Mesodermal cell (in vitro differentiated cells): ENCODE results near the gene MAPKAP1.

ENCODE experiments used
- H3K27ac ChIP-seq: 2 replicates; pipeline ENCODE4 v1.7.0; 2013; ENCODE audit warnings: mild to moderate bottlenecking, low read depth, low read length, moderate library complexity; ENCODE audit not compliant: severe bottlenecking
- H3K36me3 ChIP-seq: 2 replicates; pipeline ENCODE4 v1.7.1; 2013; ENCODE audit warnings: mild to moderate bottlenecking, low read length, moderate library complexity; ENCODE audit not compliant: control insufficient read depth, insufficient read depth
- H3K4me1 ChIP-seq: one replicate; pipeline ENCODE4 v1.7.1; 2013; ENCODE audit warnings: mild to moderate bottlenecking, low read length; ENCODE audit not compliant: insufficient read depth, control insufficient read depth, poor library complexity, severe bottlenecking
- H3K4me3 ChIP-seq: 2 replicates; pipeline ENCODE4 v1.7.0; 2013; ENCODE audit warnings: low read length, control low read depth, mild to moderate bottlenecking; ENCODE audit not compliant: insufficient read depth, poor library complexity, severe bottlenecking; ENCODE audit errors: extremely low read depth
- H3K9me3 ChIP-seq: 2 replicates; pipeline ENCODE4 v1.7.1; 2013; ENCODE audit warnings: mild to moderate bottlenecking, low read length, moderate library complexity; ENCODE audit not compliant: control insufficient read depth
- WGBS, 2 experiments: methylation state at CpG; one replicate each; pipeline ENCODE4 v1.1.5; 2013; ENCODE audit warnings: missing lambda C conversion rate in 2 of 2; ENCODE audit not compliant: insufficient coverage in 2 of 2; 5-methylcytosine and 5-hydroxymethylcytosine counted together

The MAPKAP1 gene

DNA sequence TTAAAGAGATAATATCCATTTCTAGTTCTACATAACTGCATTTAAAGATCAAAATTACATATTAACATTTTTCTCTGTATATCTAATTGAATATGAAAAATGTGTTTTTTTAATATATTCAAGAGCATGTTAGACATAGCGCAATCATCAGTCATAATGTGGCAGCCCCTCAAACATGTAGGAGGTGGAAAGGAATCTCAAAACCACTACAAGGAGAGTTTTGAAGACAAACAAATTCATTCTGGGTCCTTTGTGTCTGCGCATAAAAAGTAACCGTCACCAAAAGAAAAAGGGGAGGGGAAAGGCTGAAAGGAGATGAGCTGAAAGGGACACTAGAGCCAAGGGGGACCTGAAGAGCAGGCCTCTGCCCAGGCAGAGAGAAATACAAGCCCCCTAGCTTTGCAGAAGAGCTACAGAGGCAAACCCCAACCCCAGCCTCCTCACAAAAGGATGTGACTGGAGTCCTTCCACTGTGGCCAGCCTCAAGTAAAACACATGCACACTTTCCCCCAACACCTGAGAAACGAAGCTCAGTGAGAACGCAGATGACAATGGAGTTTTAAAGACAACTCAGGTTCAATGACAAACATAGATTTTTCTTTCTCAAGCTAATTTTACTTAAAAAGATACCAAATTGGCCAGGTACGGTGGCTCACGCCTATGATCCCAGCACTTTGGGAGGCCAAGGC is 62.0 kb downstream of the MAPKAP1 start:
- Histone ChIP-seq H3K4me3 (no peak overlapping the region), H3K27ac (no peak overlapping the region), H3K9me3 (no peaks in the 10 kb centered on the region), H3K36me3 (peaks cover 4% of the 10 kb centered on the region), H3K4me1 (peaks cover 33% of the 10 kb centered on the region)
- WGBS, 2 experiments = 79 to 80% methylated on average over 5 to 6 of the region's 7 CpGs

DNA sequence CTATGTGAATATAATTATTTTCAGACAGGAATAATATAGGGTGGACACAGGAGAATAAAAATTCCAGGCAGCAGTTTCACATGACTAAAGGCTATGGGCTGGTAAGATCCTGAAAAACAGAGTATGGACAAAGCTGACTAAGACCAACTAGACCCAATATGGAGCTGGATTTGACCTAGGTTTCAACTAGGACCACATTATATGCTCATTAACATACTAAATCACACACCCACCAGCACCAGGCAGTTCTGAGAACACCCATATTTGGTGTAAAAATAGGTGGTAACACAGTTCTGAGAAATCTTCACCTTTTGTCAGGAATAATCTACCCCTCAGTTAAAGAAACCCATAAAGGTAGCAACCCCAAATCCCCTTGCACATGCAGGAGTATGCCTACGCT is 64.7 kb downstream of the MAPKAP1 start:
- no peak overlapping the region for H3K27ac ChIP-seq
- peaks cover 4% of the 10 kb centered on the region for H3K36me3 ChIP-seq
- H3K4me1 ChIP-seq = peaks cover 11% of the 10 kb centered on the region
- H3K9me3 ChIP-seq = no peaks in the 10 kb centered on the region
- no peak overlapping the region for H3K4me3 ChIP-seq
- 83 to 100% methylated on average over 1 of the region's 1 CpG for WGBS, 2 experiments

DNA sequence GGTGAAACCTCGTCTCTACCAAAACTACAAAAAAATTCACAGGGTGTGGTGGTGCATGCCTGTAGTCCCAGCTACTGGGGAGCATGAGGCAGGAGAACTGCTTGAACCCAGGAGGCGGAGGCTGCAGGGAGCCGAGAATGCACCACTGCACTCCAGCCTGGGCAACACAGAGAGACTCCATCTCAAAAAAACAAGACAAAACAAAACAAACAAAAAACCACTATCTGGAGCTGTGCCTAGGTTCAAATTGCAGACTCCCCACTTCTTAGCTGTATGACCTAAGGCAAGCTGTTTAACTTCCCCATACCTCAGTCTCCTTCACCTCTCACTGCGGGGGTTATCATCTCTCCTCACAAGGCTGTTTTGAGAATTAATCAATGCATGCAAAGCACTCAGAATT is 68.0 kb downstream of the MAPKAP1 start:
- WGBS, 2 experiments = 94 to 96% methylated on average over 2 to 4 of the region's 4 CpGs
- Histone ChIP-seq H3K27ac (no peak overlapping the region), H3K4me1 (peaks cover 5% of the 10 kb centered on the region), H3K4me3 (no peak overlapping the region), H3K36me3 (peaks cover 4% of the 10 kb centered on the region), H3K9me3 (no peaks in the 10 kb centered on the region)

DNA sequence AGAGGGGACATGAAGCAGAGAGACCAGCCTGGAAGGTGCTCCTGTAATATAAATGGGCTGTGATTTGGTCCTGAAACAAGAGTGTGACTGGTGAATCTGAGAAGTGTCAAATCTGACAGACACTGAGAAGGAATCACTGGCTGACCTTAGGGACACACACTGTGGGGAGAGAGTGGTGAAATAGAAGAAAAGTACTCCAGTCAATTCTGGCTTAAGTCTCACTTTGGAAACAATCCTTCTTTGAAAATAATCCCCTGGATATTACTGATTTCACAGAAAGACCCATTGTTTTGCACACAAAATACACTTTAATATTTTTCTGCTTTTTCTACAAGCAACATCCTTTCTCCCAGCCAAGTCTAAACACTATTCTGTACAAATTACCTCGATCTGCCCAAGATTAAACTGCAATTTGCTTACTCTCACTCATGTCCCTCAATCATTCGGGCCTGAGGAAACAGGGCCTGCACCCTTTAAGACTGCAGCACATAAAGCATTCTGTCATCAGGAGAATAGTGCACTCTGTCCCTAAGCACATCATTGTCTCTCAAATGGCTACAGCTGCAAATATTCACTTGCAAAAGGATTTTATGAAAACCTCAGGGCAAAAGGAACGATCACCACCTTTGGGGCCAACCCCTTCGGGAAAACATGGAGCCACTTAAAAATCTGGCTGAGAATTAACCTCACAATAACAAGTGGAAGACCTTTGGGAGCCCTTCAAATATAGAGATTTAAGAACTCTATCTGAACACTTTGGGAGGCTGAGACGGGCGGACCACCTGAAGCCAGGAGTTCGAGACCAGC is 68.6 kb downstream of the MAPKAP1 start:
- WGBS, 2 experiments = 97 to 99% methylated on average over 2 to 7 of the region's 7 CpGs
- H3K4me3 ChIP-seq = no peak overlapping the region
- H3K36me3 ChIP-seq = peaks cover 4% of the 10 kb centered on the region
- H3K27ac ChIP-seq = no peak overlapping the region
- H3K9me3 ChIP-seq = no peaks in the 10 kb centered on the region
- H3K4me1 ChIP-seq = peaks cover 5% of the 10 kb centered on the region

DNA sequence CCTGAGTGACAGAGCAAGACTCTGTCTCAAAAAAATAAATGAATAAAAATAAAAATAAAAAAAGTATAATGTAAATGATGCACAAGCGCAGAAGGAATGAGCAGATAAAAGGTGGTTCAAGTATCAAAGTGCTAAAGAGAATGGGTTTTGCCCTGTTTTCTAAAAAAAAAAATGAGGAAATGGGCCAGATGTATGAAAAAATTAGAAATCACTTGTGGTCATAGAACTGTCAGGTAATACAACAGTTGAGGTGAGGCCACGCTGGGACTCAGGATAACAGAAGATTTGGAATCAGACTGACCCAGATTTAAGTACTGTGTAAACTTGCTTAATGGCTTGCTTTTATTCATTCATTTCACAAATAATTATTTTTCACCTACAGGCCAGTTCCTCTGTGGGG is 69.8 kb downstream of the MAPKAP1 start:
- no peak overlapping the region for H3K4me3 ChIP-seq
- H3K9me3 ChIP-seq = no peaks in the 10 kb centered on the region
- no peak overlapping the region for H3K27ac ChIP-seq
- H3K4me1 ChIP-seq = peaks cover 7% of the 10 kb centered on the region
- peaks cover 3% of the 10 kb centered on the region for H3K36me3 ChIP-seq
- WGBS, 2 experiments = 100% methylated on average over 1 to 2 of the region's 2 CpGs

DNA sequence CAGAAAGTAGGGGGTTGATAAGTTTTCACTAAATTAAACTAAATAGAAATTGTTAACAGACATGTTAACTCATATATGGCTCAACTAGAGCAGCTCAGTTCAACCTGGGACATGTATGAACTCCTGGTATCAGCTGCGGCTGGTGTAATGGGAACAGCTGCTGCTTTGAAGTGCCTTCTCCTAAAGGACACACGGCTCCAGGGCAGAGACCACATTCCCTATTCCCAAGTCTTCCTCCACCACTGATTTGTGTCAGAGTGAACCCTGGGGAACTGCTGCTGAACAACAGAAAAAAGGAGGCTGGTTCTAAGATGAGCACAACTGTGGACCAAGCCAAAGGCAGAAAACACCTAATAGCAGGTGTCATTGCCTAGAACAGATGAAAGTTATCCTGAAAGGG is 71.1 kb downstream of the MAPKAP1 start:
- H3K36me3 ChIP-seq = no peaks in the 10 kb centered on the region
- no peak overlapping the region for H3K27ac ChIP-seq
- H3K4me3 ChIP-seq = no peak overlapping the region
- no peaks in the 10 kb centered on the region for H3K9me3 ChIP-seq
- peaks cover 11% of the 10 kb centered on the region for H3K4me1 ChIP-seq
- 80% methylated on average over 1 of the region's 2 CpGs; no CpG with 5 or more reads in 1 of the 2 experiments for WGBS, 2 experiments

DNA sequence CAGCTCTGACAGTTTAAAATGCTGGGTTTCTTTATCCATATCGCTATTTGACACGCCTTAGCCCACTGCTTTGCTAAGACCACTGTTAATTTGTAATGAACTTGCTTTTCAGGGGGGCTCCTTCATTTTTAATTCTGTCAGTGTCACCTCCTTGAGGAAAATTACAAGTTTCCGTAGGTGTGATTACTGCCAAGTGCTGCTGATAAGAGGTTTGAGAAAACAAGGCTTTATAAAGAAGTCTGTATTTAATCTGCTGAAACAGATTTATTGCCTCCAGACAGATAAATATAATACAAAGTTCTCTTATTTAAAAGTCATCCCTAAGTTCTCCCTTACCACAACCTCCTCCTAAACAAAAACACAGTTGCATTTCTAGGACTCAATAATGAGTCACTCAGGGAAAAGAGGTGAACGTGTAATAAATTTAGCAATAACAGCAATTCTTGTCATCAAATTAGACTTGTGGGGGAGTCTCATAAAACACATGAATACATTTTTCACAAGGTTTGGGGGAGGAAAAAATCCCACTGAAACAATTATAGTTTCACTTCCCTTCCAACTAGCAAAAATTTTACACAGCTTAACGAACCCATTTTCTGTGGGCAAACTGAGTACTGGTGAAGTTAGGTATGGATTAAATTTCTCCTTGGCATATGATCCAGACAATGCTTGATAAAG is 72.8 kb downstream of the MAPKAP1 start:
- Histone ChIP-seq H3K9me3 (no peaks in the 10 kb centered on the region), H3K4me1 (peaks cover 11% of the 10 kb centered on the region), H3K27ac (no peak overlapping the region), H3K4me3 (no peak overlapping the region), H3K36me3 (no peaks in the 10 kb centered on the region)
- WGBS, 2 experiments = 78% methylated on average over 3 of the region's 5 CpGs; no CpG with 5 or more reads in 1 of the 2 experiments

DNA sequence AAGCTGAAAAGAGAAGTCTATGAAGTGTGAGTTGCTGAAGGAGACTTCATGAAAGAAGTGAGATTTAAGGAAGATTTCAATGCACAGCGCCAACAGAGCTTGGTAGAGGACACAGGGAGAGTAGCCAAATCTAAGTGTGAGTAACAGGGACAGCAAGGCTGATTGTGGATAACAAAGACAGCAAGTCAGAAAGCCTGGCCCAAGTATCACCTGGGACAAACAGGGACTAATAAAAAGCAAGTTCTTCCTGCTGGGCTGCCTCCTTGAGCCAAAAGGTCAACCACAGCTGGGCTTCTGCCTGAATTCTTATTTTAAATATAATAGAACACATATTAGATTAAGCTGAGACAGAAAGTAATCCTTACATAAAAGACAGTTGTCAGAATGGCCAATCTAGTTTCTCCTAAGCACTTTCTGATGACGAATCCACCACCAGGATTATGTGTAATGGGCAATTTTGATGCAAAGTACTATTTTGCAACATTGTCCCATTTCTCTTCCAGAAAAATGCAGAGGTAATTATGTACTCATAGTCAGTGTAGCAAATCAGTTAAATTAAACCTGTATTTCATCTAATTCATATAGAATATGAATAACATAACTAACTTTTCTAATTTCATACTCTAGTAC is 73.8 kb downstream of the MAPKAP1 start:
- H3K27ac ChIP-seq = no peak overlapping the region
- WGBS, 2 experiments = 88 to 90% methylated on average over 1 of the region's 2 CpGs
- no peaks in the 10 kb centered on the region for H3K36me3 ChIP-seq
- no peak overlapping the region for H3K4me3 ChIP-seq
- peaks cover 11% of the 10 kb centered on the region for H3K4me1 ChIP-seq
- H3K9me3 ChIP-seq = no peaks in the 10 kb centered on the region

DNA sequence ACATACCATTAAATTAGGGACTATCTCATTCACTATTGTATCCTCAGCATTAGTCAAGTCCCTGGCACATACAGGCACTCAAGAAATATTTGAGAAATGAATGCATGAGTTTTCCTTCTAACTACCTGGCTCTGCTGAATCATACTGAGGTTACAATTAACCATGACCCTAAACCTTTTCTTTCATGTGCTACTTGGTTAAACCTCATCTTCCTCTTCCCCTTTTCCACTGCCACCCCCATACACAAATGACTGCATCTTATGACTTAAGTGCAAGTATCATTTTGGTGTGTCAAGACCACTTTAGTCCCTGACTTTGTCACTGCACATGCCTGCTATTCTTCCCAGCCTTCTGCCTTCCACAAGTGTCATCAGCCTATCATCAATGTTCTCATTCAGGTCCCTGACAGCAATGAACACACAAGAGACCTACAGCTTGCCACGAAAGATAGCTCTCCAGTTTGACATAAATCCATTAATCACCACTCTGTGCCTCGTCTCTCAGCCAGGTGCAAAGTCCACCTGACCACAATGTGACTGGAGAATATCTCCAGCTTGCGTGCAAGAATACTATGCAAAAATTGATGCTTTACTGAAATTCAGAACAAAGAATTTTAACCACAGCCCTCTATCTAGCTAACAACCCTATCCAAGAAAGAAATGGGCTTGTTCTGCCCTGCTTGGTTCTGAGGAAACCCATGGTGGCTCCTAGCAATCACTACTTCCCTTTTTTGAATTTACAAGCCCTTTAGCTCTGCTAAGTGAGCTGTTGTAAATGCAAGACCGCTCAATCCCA is 74.5 kb downstream of the MAPKAP1 start:
- Histone ChIP-seq H3K4me3 (no peak overlapping the region), H3K36me3 (no peaks in the 10 kb centered on the region), H3K27ac (no peak overlapping the region), H3K9me3 (no peaks in the 10 kb centered on the region), H3K4me1 (peaks cover 11% of the 10 kb centered on the region)
- 87 to 97% methylated on average over 3 to 4 of the region's 4 CpGs for WGBS, 2 experiments
